Neural cell (in vitro differentiated cells): ENCODE measurements around the gene RTN4R. TPM values are rescaled to one million over a fixed set of nuclear protein-coding genes. Genes with fewer than 3 reads are reported as not detected.

Experiments
- H2AFZ ChIP-seq: fragments of 200-600, 300-800 bp; sonication (generic), shearing (Covaris generic); 2 replicates; pipeline ENCODE4 v1.6.0; 2014; ENCODE audit warnings: low read depth, mild to moderate bottlenecking, antibody characterized with exemption, low read length, moderate library complexity
- H3F3A ChIP-seq: fragments of 200-600 bp; shearing (Covaris generic); 2 replicates; pipeline ENCODE4 v1.6.1; 2016; ENCODE audit warnings: mild to moderate bottlenecking, moderate library complexity, mixed read lengths, antibody characterized with exemption, low read length; ENCODE audit not compliant: insufficient read depth, poor library complexity, severe bottlenecking
- H3K27ac ChIP-seq: fragments of 200-600, 300-800 bp; sonication (generic), shearing (Covaris generic); 2 replicates; pipeline ENCODE4 v1.5.1; 2014; ENCODE audit warnings: mild to moderate bottlenecking, low read length, moderate library complexity
- H3K27me3 ChIP-seq: fragments of 300-800, 200-600 bp; sonication (generic), shearing (Covaris generic); 2 replicates; pipeline ENCODE4 v1.6.0; 2014; ENCODE audit warnings: mild to moderate bottlenecking, low read depth, low read length, moderate library complexity; ENCODE audit not compliant: insufficient read depth
- H3K36me3 ChIP-seq: fragments of 300-800, 200-600 bp; sonication (generic), shearing (Covaris generic); 2 replicates; pipeline ENCODE4 v1.5.1; 2014; ENCODE audit warnings: mild to moderate bottlenecking, antibody characterized with exemption, low read length, moderate library complexity; ENCODE audit not compliant: insufficient read depth
- H3K4me2 ChIP-seq: fragments of 300-800, 200-600 bp; sonication (generic), shearing (Covaris generic); 2 replicates; pipeline ENCODE4 v1.6.0; 2014; ENCODE audit warnings: mild to moderate bottlenecking, low read length
- H3K4me3 ChIP-seq: fragments of 300-800, 200-600 bp; sonication (generic), shearing (Covaris generic); 2 replicates; pipeline ENCODE4 v1.5.1; 2014; ENCODE audit warnings: mild to moderate bottlenecking, low read length, moderate library complexity
- H3K79me2 ChIP-seq: fragments of 200-600 bp; shearing (Covaris generic); replicated peaks from 2 replicates; pipeline ENCODE4 v1.6.0; 2014; ENCODE audit warnings: mild to moderate bottlenecking, low read length, moderate library complexity; ENCODE audit not compliant: insufficient read depth
- H3K9ac ChIP-seq: fragments of 300-800, 200-600 bp; sonication (generic), shearing (Covaris generic); 2 replicates; pipeline ENCODE4 v1.6.1; 2016; ENCODE audit warnings: mild to moderate bottlenecking, low read length, mixed read lengths
- H3K9me2 ChIP-seq: fragments of 200-600 bp; shearing (Covaris generic); 2 replicates; pipeline ENCODE4 v1.6.1; 2016; ENCODE audit warnings: mild to moderate bottlenecking, low read length, mixed read lengths; ENCODE audit not compliant: insufficient read depth
- H3K9me3 ChIP-seq: fragments of 200-600, 300-800 bp; sonication (generic), shearing (Covaris generic); 2 replicates; pipeline ENCODE4 v1.6.1; 2016; ENCODE audit warnings: mild to moderate bottlenecking, mixed run types, low read length, moderate library complexity, mixed read lengths
- H4K20me1 ChIP-seq: fragments of 200-600 bp; shearing (Covaris generic); 2 replicates; pipeline ENCODE4 v1.6.1; 2016; ENCODE audit warnings: mild to moderate bottlenecking, mixed run types; ENCODE audit not compliant: insufficient read depth
- CTCF ChIP-seq: fragments of 450-650 bp; IDR thresholded peaks from 2 replicates; pipeline ENCODE4 v1.5.1; 2014; ENCODE audit warnings: antibody characterized with exemption, mild to moderate bottlenecking, moderate library complexity; ENCODE audit not compliant: poor library complexity, severe bottlenecking
- EP300 ChIP-seq: fragments of 450-650 bp; conservative IDR thresholded peaks from 2 replicates; pipeline ENCODE4 v1.6.1; 2014; ENCODE audit warnings: antibody characterized with exemption, mild to moderate bottlenecking, moderate library complexity; ENCODE audit not compliant: poor library complexity, severe bottlenecking
- EZH2 ChIP-seq: fragments of 200-600, 300-800 bp; shearing (Covaris generic), sonication (generic); IDR thresholded peaks from 2 replicates; pipeline ENCODE4 v1.6.1; 2014; ENCODE audit warnings: antibody characterized with exemption, low read length, borderline replicate concordance, mild to moderate bottlenecking; ENCODE audit not compliant: insufficient read depth, poor library complexity, severe bottlenecking
- MXI1 ChIP-seq: fragments of 450-650 bp; conservative IDR thresholded peaks from 2 replicates; pipeline ENCODE4 v1.6.1; 2014; ENCODE audit warnings: antibody characterized with exemption, mild to moderate bottlenecking; ENCODE audit not compliant: poor library complexity, severe bottlenecking
- POLR2AphosphoS5 ChIP-seq: IDR thresholded peaks from 2 replicates; pipeline ENCODE4 v1.6.1; 2012
- RAD21 ChIP-seq: fragments of 450-650 bp; conservative IDR thresholded peaks from 2 replicates; pipeline ENCODE4 v1.6.1; 2014; ENCODE audit warnings: antibody characterized with exemption, mild to moderate bottlenecking, moderate library complexity
- REST ChIP-seq: IDR thresholded peaks from 2 replicates; pipeline ENCODE4 v1.6.1; 2012; ENCODE audit warnings: borderline replicate concordance
- SMC3 ChIP-seq: fragments of 450-650 bp; conservative IDR thresholded peaks from 2 replicates; pipeline ENCODE4 v1.6.1; 2014; ENCODE audit warnings: antibody characterized with exemption, mild to moderate bottlenecking, moderate library complexity; ENCODE audit not compliant: poor library complexity
- TAF1 ChIP-seq: IDR thresholded peaks from 2 replicates; pipeline ENCODE4 v1.6.1; 2012; ENCODE audit warnings: low read depth
- polyA plus RNA-seq: library from polyadenylated mRNA; depleted of rRNA; stranded (reverse); fragments of >200 nt; gene quantifications from 2 replicates; pipeline ENCODE4 v1.2.3, GENCODE V29; 2014

RTN4R gene
- polyA plus RNA-seq, 1 donor from 2014 or later: 13.6 TPM

- TF ChIP-seq EP300 (no peak), POLR2AphosphoS5 (no peak), TAF1 (no peak), RAD21 (no peak), MXI1 (no peak), EZH2 (no peak), REST (no peak), CTCF (no peak), SMC3 (no peak)
Measured at GRCh38 chr22:20224917-20225692, 43.0 kb downstream of the RTN4R start.

GRCh38 chr22:20224256-20224626 is 43.9 kb downstream of the RTN4R start:
- Histone ChIP-seq H3K27ac (no peak overlapping the region), H3F3A (no peaks in the 10 kb centered on the region), H3K9me3 (no peaks in the 10 kb centered on the region), H3K9ac (no peak overlapping the region), H2AFZ (no peak overlapping the region), H3K9me2 (no peaks in the 10 kb centered on the region), H3K36me3 (no peaks in the 10 kb centered on the region), H3K4me2 (no peak overlapping the region), H3K27me3 (no peaks in the 10 kb centered on the region), H3K4me3 (no peak overlapping the region), H3K79me2 (no peaks in the 10 kb centered on the region), H4K20me1 (no peaks in the 10 kb centered on the region)
- TF ChIP-seq REST (no peak), CTCF (no peak), EP300 (no peak), EZH2 (no peak), MXI1 (no peak), POLR2AphosphoS5 (no peak), TAF1 (no peak), RAD21 (no peak), SMC3 (no peak)

More at GRCh38 chr22:20224917-20225692, 43.0 kb downstream of the RTN4R start:
- Histone ChIP-seq H4K20me1 (no peaks in the 10 kb centered on the region), H3K27ac (no peak overlapping the region), H3K27me3 (no peaks in the 10 kb centered on the region), H3K4me2 (no peak overlapping the region), H3K9me3 (no peaks in the 10 kb centered on the region), H3F3A (no peaks in the 10 kb centered on the region), H3K9ac (no peak overlapping the region), H3K4me3 (no peak overlapping the region), H3K9me2 (no peaks in the 10 kb centered on the region), H2AFZ (no peak overlapping the region), H3K79me2 (no peaks in the 10 kb centered on the region), H3K36me3 (no peaks in the 10 kb centered on the region)
